CD4-positive, alpha-beta T cell treated with Interleukin-6 for 4 hours (primary cell): ENCODE data around the gene NOP14.
"Not testable (repeated sequence)": the region's sequence is repeated elsewhere in the genome, so short reads cannot be mapped to it uniquely, and the experiment has no call there.

Experiments used
- DNase-seq: peaks from one replicate; pipeline ENCODE4 v3.0.0-alpha.2; 2020; ENCODE audit warnings: mixed read lengths

NOP14 gene

DNA sequence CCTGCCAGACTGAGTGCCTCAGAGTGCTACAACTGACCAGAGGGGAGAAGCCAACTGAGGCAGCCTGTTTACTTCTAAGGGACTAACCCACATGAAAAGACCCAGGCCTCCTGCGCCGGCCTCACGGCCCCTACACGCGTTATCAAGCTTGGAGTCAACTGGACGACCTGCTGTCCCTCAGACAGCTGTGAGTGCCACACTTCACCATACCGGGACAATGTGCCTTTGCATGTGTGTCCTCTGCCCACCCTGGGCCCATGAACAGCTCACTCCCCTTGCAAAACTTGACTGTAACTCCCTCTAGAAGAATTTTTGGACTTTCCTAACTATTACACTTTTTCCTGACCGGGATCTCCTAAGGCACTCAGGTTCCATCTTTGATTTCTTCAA is 1.8 kb downstream of the NOP14 start:
- peak; percentile 31 for DNase-seq

DNA sequence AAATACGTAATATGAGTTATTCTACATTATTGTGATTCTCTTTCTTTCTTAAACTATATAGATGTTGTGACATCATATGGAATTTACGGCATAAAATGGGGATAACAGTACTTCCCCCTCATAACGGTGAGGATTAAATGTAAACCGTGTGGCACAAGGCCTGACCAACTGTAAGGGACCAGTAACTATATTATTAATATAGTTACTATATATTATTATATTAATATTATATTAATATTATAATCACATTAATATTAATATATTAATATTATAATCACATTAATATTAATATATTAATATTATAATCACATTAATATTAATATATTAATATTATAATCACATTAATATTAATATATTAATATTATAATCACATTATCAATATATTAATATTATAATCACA is 2.8 kb downstream of the NOP14 start:
- not testable (repeated sequence) for DNase-seq

DNA sequence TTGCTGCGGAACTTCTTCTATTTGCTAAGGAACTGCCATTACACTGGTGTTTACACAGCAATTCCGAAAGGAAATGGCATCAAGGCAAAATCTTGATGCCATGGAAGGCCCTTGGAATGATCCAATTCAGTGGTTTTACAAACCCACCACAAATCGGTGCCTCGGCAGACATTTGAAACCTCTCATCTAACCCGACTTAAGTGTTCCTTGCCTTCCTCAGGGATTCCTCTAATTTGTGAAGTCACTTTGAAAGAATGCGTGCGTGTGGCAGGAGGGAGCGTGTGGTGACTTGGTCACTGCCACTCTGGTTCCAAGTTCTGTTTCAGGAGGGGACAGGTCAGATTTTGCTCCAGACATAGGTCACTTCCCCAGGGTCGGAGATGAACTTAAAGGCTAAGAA is 4.8 kb downstream of the NOP14 start:
- DNase-seq, result no peak

DNA sequence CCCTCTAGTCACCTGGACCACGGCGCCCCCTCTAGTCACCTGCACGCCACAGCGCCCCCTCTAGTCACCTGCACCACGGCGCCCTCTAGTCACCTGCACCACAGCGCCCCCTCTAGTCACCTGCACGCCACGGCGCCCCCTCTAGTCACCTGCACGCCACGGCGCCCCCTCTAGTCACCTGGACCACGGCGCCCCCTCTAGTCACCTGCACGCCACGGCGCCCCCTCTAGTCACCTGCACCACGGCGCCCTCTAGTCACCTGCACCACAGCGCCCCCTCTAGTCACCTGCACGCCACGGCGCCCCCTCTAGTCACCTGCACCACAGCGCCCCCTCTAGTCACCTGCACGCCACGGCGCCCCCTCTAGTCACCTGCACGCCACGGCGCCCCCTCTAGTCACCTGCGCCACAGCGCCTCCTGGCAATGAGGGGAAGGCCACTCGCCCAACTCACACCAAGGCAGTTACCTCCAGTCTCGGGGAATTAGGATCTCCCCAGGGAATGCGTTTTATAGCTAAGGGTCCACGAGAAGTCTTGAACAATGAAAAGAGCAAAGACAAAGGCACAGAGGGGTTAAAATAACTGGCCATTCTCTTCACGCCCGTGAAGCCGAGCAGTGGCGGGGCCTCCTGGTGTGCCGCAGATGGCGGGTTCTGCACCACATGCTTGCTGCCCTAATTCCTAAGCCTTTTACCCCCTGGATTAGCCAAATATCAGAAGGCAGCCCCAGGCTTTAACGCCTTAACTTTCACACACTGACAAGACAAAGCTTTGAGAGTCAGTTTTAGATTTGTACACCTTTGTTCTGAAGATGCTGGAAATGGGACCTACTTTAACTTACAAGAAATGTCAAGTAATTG is 7.8 kb downstream of the NOP14 start:
- not testable (repeated sequence) for DNase-seq

DNA sequence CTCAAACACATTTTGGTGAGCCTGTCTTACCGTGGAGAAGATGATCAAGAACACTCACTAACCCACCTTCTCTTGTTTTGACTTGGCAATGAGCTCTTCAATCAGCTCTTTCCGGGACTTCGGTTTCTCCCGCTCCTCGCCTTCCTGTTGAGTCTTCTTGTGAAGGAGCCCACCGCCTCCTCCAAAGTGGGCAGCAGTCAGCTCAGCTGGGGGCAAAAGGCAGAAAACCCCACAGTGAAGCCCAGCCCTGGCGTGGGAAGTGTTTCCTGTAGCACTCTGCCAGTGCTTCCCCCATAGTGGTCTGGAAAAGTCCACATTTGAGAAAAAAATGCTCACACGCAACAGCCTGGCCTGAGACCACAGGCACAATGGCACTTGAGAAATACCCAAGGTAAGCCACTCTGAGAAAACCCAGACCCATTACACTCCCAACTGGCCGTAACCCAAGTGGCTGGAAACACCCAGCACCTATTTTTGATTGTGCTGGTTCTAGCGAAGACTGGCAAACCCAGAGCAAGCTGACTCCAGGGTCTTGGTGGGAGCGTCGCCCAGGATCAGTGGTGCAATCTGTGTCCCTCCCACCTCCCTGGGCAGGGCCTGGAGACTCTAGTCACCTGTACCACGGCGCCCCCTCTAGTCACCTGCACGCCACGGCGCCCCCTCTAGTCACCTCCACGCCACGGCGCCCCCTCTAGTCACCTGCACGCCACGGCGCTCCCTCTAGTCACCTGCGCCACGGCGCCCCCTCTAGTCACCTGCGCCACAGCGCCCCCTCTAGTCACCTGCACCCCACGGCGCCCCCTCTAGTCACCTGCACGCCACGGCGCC is 8.6 kb downstream of the NOP14 start:
- DNase-seq, result peak; percentile 51

DNA sequence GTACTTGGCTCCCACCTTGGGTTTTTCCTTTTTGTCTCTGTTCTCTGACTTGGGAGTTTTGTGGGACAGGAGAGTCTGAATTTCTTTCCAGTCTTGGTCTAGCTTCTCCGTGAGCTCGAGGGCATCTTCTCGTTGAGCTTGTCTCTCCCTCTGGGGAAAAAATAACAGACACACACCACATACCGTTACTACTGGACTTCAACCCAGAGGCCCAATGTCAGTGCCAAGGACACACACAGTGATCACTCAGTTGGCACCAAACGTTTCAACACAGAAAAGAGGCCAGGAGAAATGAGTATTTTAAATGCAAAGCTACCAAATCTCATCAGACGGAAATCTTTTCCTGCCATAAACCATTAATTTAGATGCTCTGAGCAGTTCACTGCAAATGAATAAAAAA is 9.7 kb downstream of the NOP14 start:
- DNase-seq, result no peak

DNA sequence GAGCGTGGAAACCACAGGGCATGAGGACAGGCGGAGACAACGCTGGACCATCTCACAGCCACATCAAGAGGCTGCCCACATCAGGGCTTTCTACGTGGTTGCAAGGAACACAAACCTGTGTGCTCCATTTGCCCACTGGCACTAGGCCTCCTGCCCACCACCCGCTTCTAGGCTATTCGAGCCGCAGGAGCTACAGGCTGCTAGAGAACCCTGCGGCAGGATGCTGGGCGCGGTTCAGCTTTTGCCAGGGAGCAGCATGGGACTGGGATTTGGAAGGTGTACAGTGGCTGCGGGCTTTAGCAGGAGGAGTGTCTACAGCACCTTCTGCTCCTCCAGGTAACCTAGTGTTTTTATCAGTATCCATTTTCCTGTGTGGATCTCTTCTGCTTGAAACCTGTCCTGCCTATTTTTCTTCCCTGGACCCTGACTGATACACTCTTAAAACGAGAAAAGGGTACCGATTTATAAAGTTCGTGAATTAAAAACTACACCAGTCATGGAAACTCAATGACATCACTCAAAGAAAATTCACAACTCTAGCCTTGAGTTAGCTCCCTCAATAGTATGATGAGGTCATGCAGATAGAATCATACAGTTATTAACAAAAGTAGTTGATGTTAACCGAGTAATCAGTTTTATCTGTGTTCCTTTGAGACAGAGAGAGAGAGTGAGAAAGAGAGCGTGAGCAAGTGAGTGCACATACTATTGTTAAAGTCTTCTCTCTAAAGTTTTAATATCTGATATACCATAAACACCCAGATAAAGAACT is 12.8 kb downstream of the NOP14 start:
- DNase-seq, result no peak

DNA sequence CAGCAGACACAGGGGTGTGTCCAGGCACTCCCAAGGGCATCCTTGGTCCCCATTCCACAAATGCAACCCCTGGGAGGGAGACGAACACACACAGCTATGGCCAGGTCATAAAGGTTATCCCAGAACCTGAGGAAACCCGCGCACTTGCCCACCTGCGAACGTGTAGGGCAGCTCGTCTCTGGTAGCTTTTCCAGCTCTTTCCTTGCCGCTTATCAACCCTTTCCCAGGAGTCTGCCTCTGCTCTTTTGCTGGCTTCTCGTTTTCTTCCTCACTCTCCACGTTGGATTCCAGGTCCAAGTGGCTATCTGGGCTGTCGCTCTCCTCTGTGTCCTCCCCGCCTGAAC is 13.5 kb downstream of the NOP14 start:
- DNase-seq, result no peak

DNA sequence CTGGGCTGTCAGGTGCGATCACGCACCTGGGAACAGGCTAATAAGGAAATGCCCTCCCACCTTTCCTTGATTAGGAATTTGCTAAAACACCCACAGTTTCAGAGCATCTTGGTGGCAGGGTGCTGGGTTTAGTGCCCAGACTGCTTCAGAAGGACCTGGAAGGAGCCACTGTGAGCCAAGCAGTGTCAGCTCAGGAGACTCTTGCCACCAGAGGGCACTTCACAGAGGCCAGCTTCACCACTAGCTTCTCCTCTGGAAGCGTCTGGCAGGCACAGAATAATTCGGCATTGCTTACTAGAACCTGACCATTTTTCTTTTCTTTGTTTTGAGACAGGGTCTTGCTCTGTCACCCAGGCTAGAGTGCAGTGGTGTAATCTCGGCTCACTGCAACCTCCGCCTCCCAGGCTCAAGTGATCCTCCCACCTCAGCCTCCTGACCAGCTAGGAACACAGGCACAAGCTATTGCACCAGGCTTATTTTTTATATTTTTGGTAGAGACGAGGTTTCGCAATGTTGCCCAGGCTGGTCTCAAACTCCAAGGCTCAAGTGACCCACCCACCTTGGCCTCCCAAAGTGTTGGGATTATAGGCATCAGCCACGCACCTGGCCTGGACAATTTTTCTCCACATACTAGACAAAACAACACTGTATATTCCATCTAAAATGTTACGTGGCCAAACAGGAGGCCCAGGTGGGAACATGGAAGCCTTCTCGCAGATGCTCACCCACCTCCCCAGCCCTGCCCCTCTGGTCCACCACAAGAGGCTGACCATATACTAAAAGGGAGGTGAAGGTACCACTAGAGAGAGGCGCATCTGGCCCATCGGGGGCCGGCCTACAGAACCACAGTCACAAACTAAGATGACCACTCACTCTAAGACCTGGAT is 14.1 kb downstream of the NOP14 start:
- DNase-seq, result no peak

DNA sequence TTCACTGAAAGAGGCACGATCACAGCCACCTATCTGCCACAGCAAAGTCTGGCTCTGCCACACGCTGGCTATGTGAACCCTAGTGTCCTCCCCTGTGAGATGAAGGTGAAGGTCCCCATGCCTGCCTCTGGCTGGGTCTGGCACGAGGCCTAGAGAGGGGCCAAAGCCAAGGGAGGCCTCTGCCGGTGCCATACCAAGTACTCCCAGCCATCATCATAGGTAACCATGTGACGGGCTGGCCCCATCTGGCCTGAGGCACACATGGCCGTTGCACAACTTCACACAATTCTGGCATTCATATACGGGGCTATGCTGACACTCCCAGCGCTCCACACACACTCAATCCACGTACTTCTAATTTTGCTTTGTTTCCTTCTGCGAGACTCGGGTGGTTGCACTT is 15.3 kb downstream of the NOP14 start:
- no peak for DNase-seq

DNA sequence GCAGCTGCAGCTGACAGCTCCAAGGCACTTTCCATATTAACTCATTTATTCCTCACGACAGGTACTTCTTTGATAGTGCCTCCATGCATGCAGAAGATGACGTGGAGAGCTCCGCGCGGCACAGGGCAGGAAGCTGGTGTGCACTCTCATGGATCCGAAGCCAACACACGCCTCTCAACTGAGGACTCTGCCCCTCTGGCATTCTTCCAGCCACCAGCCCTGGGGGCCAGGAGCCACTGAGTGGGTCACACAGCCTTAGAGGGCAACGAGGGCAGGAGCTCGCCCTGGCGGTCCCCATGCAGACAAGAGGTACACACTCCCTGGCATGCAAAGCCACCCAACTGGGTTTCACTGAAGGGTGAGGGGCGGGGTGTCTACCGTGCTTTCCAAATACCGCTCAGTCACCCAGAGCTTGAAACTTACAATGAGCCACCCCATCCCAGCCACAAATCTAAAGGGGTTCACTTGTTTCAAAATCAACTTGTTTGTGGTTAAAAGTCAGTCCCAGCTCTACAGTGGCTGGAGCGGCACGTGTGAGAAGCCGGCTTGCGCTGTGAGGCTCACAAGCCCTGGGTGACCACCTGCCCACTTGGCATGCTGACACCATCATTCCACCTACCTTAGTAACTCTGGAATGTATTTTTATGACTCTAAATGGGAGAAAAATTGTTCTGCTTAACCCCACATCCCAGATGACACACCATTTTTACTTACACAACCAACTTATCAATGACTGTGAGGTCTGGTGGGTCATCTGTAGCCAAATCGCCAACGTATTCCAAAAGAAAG is 16.2 kb downstream of the NOP14 start:
- DNase-seq, result no peak

DNA sequence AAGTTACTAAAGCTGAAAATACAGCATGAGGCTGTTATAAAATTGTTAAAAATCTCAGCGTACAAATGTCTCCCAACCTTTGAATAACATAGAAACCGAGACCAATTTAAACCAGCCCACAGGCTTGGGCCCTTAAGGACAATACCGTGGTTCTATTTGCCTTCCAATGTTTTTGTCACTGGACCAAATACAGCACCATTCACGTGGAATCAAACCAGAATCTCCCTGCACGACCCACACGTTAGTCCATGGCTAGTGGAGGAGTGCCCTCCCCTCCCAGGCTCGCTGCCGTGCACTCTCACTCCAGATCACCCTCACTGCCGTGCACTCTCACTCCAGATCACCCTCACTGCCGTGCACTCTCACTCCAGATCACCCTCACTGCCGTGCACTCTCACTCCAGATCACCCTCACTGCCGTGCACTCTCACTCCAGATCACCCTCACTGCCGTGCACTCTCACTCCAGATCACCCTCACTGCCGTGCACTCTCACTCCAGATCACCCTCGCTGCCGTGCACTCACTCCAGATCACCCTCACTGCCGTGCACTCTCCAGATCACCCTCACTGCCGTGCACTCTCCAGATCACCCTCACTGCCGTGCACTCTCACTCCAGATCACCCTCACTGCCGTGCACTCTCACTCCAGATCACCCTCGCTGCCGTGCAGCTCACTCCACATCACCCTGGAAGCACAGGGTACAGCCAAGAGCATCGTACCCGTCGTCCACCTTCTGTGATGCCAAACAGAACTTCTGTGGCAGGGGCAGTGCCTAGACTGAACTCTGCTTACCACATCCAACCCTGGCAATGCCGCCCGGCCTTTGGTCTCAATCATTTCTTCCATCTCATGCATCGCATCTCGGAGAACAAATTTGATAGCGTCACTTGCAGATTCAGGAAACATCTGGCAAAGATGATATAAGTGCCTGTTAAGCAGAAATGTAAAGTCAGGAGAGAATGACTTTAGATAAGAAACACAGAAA is 17.3 kb downstream of the NOP14 start:
- DNase-seq, result not testable (repeated sequence)

DNA sequence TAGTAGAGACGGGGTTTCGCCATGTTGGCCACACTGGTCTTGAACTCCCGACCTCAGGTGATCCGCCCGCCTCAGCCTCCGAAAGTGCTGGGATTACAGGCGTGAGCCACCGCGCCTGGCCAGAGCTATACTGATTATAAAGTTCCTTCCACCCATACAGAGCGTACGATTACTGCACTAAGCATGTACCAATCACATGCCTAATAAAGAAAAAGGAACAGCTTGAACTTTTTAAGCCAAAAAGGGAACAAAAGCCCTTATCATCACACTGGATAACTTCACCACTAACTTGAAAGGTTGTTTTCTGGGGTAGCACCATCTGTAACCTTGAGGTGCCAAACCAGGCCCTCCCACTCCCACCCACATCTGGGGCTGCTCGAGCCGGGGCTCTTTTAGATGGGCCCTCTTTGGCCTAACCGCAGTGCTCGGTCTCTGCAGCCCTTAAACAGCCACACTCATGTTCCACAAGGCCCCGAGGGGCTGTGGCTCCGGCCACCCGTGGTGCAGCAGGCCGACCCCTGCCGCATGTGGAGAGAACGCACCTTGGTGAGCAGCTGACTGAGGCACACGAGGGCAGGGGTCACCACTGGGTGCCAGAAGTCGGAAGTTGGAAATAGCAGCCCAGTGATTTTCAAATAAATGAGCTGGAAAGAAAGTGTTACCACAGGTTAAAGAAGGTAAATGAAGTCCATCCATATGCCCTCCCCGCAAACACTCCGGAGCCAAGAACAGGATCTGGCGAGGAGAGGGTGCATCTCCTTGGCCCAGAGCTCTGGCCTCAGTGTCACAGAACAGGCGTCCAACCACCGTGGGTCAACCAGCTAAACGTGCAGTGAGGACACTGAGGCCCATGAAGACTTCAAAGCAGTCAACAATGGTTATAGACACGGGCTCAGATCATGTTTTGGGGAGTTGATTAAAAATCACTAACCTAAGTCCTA is 18.4 kb downstream of the NOP14 start:
- DNase-seq, result no peak

DNA sequence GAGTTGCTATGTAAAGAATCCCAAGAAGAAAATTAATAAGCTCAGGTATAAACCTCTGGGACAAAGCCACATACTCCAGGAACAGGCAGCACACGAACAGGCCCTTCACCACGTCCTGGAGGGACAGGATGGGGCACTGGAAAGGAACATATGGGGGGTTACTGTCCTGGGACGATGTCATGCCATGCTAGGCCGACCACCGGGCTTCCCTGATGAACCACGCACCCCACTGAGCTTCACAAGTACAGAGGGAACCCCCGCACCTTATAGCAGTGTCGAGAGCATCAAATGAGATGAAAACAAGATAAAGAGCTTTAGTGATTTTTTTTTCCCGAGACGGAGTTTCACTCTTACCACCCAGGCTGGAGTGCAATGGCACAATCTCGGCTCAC is 19.1 kb downstream of the NOP14 start:
- DNase-seq, result no peak

DNA sequence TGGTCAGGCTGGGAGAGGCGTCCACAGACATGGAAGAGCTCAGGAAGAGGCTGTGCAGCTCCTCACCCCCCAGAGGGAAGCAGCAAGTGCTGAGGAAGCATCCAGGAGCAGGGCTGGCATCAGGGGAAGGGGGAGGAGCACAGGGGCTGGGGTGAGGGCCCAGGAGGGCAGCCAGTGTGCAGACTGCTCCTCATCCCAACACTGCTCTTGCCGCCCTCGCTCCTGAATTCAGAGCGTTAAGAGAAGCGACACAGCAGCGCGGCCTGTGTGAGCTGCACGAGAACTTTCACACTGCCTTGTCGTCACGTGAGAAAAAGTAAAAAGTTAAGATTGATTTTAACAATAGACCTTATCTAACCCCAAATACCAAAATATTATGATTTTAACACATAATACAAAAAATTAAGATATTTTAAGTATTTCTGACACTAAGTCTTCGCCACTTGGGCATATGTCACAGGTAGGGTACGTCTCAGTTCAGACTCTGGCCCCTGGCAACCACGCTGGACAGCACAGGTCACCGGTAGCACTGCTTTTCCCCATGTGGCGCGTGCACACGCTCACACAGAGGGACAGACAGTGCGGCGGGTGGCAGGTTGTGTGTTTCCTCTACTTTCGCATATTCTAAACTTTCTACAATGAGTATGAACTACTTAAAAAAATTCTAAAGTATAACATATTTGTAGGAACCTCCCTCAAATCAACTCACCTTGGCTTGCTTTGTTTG is 19.7 kb downstream of the NOP14 start:
- no peak for DNase-seq

DNA sequence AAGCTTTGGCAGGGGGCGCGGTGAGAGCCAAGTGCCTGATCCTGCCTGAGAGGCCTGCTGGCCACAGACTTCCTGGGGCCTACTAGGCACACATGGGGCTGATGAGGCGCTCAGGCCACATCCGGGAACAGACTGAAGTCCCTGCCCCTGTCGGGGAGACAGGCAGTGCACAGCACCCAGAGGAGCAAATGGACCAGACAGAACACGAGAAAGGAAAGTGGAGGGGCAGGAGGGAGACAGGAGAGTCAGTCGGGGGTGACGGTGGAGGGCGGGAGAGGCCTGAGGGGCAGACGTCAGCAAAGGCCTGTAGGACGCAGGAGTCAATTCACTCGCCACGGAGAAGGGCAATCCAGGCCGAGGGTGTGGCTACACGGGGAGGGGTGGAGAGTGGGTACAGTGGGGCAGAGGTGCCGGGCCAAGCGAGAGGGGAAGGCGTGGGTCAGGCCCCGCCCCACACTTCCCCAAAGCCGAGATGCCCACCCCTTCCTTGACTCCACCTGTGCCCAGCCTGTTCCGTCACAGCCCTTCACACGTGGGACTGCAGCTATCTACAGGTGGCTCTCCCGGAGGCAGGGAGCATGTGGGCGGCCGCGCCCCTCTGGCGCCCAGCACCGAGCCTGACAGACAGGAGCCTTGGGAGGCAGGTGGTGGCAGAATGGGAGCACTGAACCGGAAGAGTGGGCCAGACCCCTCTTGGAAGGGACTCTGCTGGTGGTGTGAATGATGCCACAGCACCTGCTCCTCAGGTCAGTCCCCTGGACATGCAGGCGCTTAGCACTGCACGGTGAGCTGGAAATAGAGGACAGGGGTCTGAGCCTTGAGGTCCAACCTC is 20.5 kb downstream of the NOP14 start:
- DNase-seq, result no peak

DNA sequence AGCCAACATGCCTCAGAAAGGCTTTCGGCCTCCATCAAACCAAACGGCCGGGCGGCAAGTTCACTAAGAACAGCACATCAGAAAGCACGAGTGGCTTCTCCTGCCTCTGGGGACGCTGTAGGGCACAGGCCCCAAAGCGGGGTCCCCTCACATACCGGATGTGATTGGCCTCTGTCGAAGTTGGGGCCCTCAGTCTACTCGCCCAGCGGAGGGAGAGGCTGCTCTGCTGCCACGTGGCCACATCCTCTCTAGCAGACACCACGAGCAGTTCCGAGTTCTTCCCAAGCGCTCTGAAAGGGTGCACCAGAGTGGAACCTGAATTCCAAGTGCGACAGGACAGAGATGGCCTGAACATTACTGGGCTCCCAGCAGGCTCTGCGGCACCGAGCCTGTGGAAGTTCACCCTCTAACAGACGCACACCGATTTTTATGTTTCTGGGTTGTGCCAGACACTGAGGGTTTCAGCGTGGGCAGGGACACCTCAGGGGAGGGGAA is 21.1 kb downstream of the NOP14 start:
- no peak for DNase-seq
